HEK293 (cell line): Measurements from ENCODE around the gene TMEM63A.

ENCODE experiments used
- KLF10 ChIP-seq: fragments of 450-650 bp; IDR thresholded peaks from 2 replicates; pipeline ENCODE4 v1.5.1; 2018; ENCODE audit warnings: missing biosample characterization, mild to moderate bottlenecking, missing genetic modification characterization
- OVOL3 ChIP-seq: fragments of 450-650 bp; formaldehyde crosslinking; IDR thresholded peaks from 2 replicates; pipeline ENCODE4 v1.5.1; 2016; ENCODE audit warnings: missing biosample characterization, missing genetic modification characterization
- PATZ1 ChIP-seq: fragments of 450-650 bp; formaldehyde crosslinking; IDR thresholded peaks from 2 replicates; pipeline ENCODE4 v1.5.1; 2016; ENCODE audit warnings: missing biosample characterization, missing genetic modification characterization
- PRDM4 ChIP-seq: fragments of 450-650 bp; formaldehyde crosslinking; IDR thresholded peaks from 2 replicates; pipeline ENCODE4 v1.5.1; 2017; ENCODE audit warnings: missing biosample characterization, missing genetic modification characterization
- ZBTB44 ChIP-seq: fragments of 450-650 bp; IDR thresholded peaks from 2 replicates; pipeline ENCODE4 v1.5.1; 2018; ENCODE audit warnings: missing biosample characterization, mild to moderate bottlenecking, missing genetic modification characterization
- ZFP41 ChIP-seq: fragments of 450-650 bp; formaldehyde crosslinking; IDR thresholded peaks from 2 replicates; pipeline ENCODE4 v1.5.1; 2016; ENCODE audit warnings: missing biosample characterization, missing genetic modification characterization, borderline replicate concordance
- ZNF114 ChIP-seq: fragments of 450-650 bp; formaldehyde crosslinking; IDR thresholded peaks from 2 replicates; pipeline ENCODE4 v1.5.0; 2017; ENCODE audit warnings: missing biosample characterization, missing genetic modification characterization
- ZNF132 ChIP-seq: fragments of 450-650 bp; formaldehyde crosslinking; IDR thresholded peaks from 2 replicates; pipeline ENCODE4 v1.5.1; 2017; ENCODE audit warnings: missing biosample characterization, missing genetic modification characterization, borderline replicate concordance
- ZNF138 ChIP-seq: fragments of 450-650 bp; formaldehyde crosslinking; IDR thresholded peaks from 2 replicates; pipeline ENCODE4 v1.5.1; 2016; ENCODE audit warnings: missing biosample characterization, missing genetic modification characterization, borderline replicate concordance
- ZNF148 ChIP-seq: fragments of 450-650 bp; formaldehyde crosslinking; IDR thresholded peaks from 2 replicates; pipeline ENCODE4 v1.5.0; 2017; ENCODE audit warnings: missing biosample characterization, missing genetic modification characterization, borderline replicate concordance
- ZNF155 ChIP-seq: fragments of 450-650 bp; formaldehyde crosslinking; IDR thresholded peaks from 2 replicates; pipeline ENCODE4 v1.5.1; 2016; ENCODE audit warnings: missing biosample characterization, missing genetic modification characterization
- ZNF239 ChIP-seq: fragments of 450-650 bp; formaldehyde crosslinking; IDR thresholded peaks from 2 replicates; pipeline ENCODE4 v1.5.1; 2016; ENCODE audit warnings: missing biosample characterization, missing genetic modification characterization
- ZNF248 ChIP-seq: fragments of 450-650 bp; formaldehyde crosslinking; IDR thresholded peaks from 2 replicates; pipeline ENCODE4 v1.5.1; 2017; ENCODE audit warnings: missing biosample characterization, missing genetic modification characterization
- ZNF274 ChIP-seq, 2 experiments: fragments of 200-500 bp in 1 of 2; fragments of 450-650 bp in 1 of 2; sonication (Bioruptor generic) in 1 of 2; formaldehyde crosslinking in 1 of 2; IDR thresholded peaks; 2 replicates each; pipeline versions ENCODE4 v1.5.1 to v1.6.1; 2014 to 2016; ENCODE audit warnings: borderline replicate concordance in 1 of 2, inconsistent platforms in 1 of 2, low read length in 1 of 2, missing biosample characterization in 1 of 2, missing genetic modification characterization in 1 of 2
- ZNF292 ChIP-seq: fragments of 450-650 bp; formaldehyde crosslinking; IDR thresholded peaks from 2 replicates; pipeline ENCODE4 v1.5.1; 2016; ENCODE audit warnings: low read depth, missing biosample characterization, missing genetic modification characterization, borderline replicate concordance
- ZNF311 ChIP-seq: fragments of 450-650 bp; formaldehyde crosslinking; IDR thresholded peaks from 2 replicates; pipeline ENCODE4 v1.5.1; 2017; ENCODE audit warnings: missing biosample characterization, missing genetic modification characterization, borderline replicate concordance
- ZNF366 ChIP-seq: fragments of 450-650 bp; formaldehyde crosslinking; conservative IDR thresholded peaks from 2 replicates; pipeline ENCODE4 v1.5.1; 2016; ENCODE audit warnings: missing biosample characterization, missing genetic modification characterization
- ZNF37A ChIP-seq: fragments of 450-650 bp; IDR thresholded peaks from 2 replicates; pipeline ENCODE4 v1.5.1; 2018; ENCODE audit warnings: missing biosample characterization, missing genetic modification characterization
- ZNF394 ChIP-seq: fragments of 450-650 bp; formaldehyde crosslinking; IDR thresholded peaks from 2 replicates; pipeline ENCODE4 v1.5.1; 2016; ENCODE audit warnings: missing biosample characterization, missing genetic modification characterization, mild to moderate bottlenecking, moderate library complexity, borderline replicate concordance
- ZNF426 ChIP-seq: fragments of 450-650 bp; formaldehyde crosslinking; IDR thresholded peaks from 2 replicates; pipeline ENCODE4 v1.5.1; 2017; ENCODE audit warnings: missing biosample characterization, missing genetic modification characterization, mild to moderate bottlenecking, inconsistent platforms, moderate library complexity
- ZNF473 ChIP-seq: fragments of 450-650 bp; formaldehyde crosslinking; IDR thresholded peaks from 2 replicates; pipeline ENCODE4 v1.5.1; 2017; ENCODE audit warnings: missing biosample characterization, missing genetic modification characterization
- ZNF521 ChIP-seq: fragments of 450-650 bp; formaldehyde crosslinking; IDR thresholded peaks from 2 replicates; pipeline ENCODE4 v1.5.1; 2017; ENCODE audit warnings: missing biosample characterization, mild to moderate bottlenecking, missing genetic modification characterization
- ZNF561 ChIP-seq: fragments of 450-650 bp; IDR thresholded peaks from 2 replicates; pipeline ENCODE4 v1.5.1; 2018; ENCODE audit warnings: missing biosample characterization, missing genetic modification characterization, borderline replicate concordance
- ZNF580 ChIP-seq: fragments of 450-650 bp; formaldehyde crosslinking; IDR thresholded peaks from 2 replicates; pipeline ENCODE4 v1.5.1; 2016; ENCODE audit warnings: missing biosample characterization, missing genetic modification characterization
- ZNF639 ChIP-seq: fragments of 450-650 bp; formaldehyde crosslinking; IDR thresholded peaks from 2 replicates; pipeline ENCODE4 v1.5.1; 2016; ENCODE audit warnings: missing biosample characterization, missing genetic modification characterization
- ZNF658 ChIP-seq: fragments of 450-650 bp; formaldehyde crosslinking; IDR thresholded peaks from 2 replicates; pipeline ENCODE4; 2016; ENCODE audit warnings: missing biosample characterization, missing genetic modification characterization
- ZNF837 ChIP-seq: fragments of 450-650 bp; formaldehyde crosslinking; IDR thresholded peaks from 2 replicates; pipeline ENCODE4 v1.5.1; 2016; ENCODE audit warnings: missing biosample characterization, missing genetic modification characterization
- ZSCAN30 ChIP-seq: fragments of 450-650 bp; IDR thresholded peaks from 2 replicates; pipeline ENCODE4 v1.5.1; 2018; ENCODE audit warnings: missing biosample characterization, mild to moderate bottlenecking, missing genetic modification characterization, moderate library complexity

The TMEM63A gene

GRCh38 chr1:225923692-225924555, 41.7 kb upstream of the TMEM63A start, which contains the start of gene PYCR2 (continued):
- no peak for TF ChIP-seq ZNF248 (tag by site-specific recombination)
- peak; percentile 94 for TF ChIP-seq PATZ1 (tag by site-specific recombination)
- no peak for TF ChIP-seq PRDM4 (tag by site-specific recombination)
- no peak for TF ChIP-seq ZNF138 (tag by site-specific recombination)
- no peak for TF ChIP-seq ZNF426 (tag by site-specific recombination)
- no peak for TF ChIP-seq ZNF148 (tag by site-specific recombination)
- TF ChIP-seq ZNF274 (IDR thresholded peaks at IDR 0.05; ENCODE audit: low read length), result no peak
- no peak for TF ChIP-seq ZNF274 (tag by site-specific recombination; IDR thresholded peaks at IDR 0.05; ENCODE audit: borderline replicate concordance)
- TF ChIP-seq ZNF394 (tag by site-specific recombination), result peak; percentile 37; the same call in 1 of the 2 replicates
- no peak for TF ChIP-seq ZNF366
- TF ChIP-seq ZNF155, result no peak
- TF ChIP-seq ZSCAN30, result peak; percentile 86
- TF ChIP-seq ZNF132 (tag by site-specific recombination), result no peak
- peak; percentile 83; the same call in 1 of the 2 replicates for TF ChIP-seq KLF10 (tag by site-specific recombination)
- no peak for TF ChIP-seq ZNF114
- no peak for TF ChIP-seq ZNF37A (tag by site-specific recombination)
- TF ChIP-seq ZNF580 (tag by site-specific recombination), result peak; percentile 88
- TF ChIP-seq ZNF521 (tag by site-specific recombination), result no peak
- TF ChIP-seq ZNF639 (tag by site-specific recombination), result peak; percentile 42; the same call in 1 of the 2 replicates
- TF ChIP-seq ZNF311 (tag by site-specific recombination), result no peak
- TF ChIP-seq ZNF239 (tag by site-specific recombination), result no peak
- no peak for TF ChIP-seq ZBTB44
- peak; percentile 95 for TF ChIP-seq ZNF561 (tag by site-specific recombination)
- TF ChIP-seq ZFP41, result no peak
- no peak for TF ChIP-seq ZNF292
- peak; percentile 36; the same call in 1 of the 2 replicates for TF ChIP-seq OVOL3 (tag by site-specific recombination)
- 0 out of 2 replicates have a peak, but pooled peaks have one; percentile 34 for TF ChIP-seq ZNF837 (tag by site-specific recombination)
- TF ChIP-seq ZNF658 (tag by site-specific recombination), result no peak
- TF ChIP-seq ZNF473 (tag by site-specific recombination), result no peak
